GM18870 (cell line): Measurements from ENCODE around the gene DOCK2.

Experiments used
- ATAC-seq: cut with Tn5 transposase; IDR thresholded peaks from one replicate; pipeline ENCODE4 v1.9.1; 2021; ENCODE audit warnings: moderate library complexity; ENCODE audit not compliant: unreplicated experiment

DOCK2 gene

GRCh38 chr5:169688106-169688505, 51.0 kb downstream of the DOCK2 start:
- no peak for ATAC-seq

- ATAC-seq, result no peak
These were observed 54.4 kb downstream of the DOCK2 start for GRCh38 chr5:169691471-169691870.

- ATAC-seq, result no peak
These were observed 57.1 kb downstream of the DOCK2 start for GRCh38 chr5:169694091-169694625.

- no peak for ATAC-seq
These were observed 58.0 kb downstream of the DOCK2 start for GRCh38 chr5:169695025-169695625.

- ATAC-seq, result no peak
These were observed 58.9 kb downstream of the DOCK2 start for GRCh38 chr5:169695919-169696490.

GRCh38 chr5:169696621-169697510, 59.8 kb downstream of the DOCK2 start:
- ATAC-seq, result no peak

GRCh38 chr5:169697511-169697890, 60.4 kb downstream of the DOCK2 start:
- no peak for ATAC-seq

GRCh38 chr5:169697976-169698375, 60.9 kb downstream of the DOCK2 start:
- no peak for ATAC-seq

- ATAC-seq, result no peak
These were observed 63.5 kb downstream of the DOCK2 start for GRCh38 chr5:169700611-169701010.

GRCh38 chr5:169701910-169702451, 64.9 kb downstream of the DOCK2 start:
- no peak for ATAC-seq

GRCh38 chr5:169702693-169703481, 65.8 kb downstream of the DOCK2 start:
- ATAC-seq, result peak; percentile 86

- ATAC-seq, result no peak
These were observed 66.7 kb downstream of the DOCK2 start for GRCh38 chr5:169703813-169704212.

GRCh38 chr5:169705322-169705721, 68.2 kb downstream of the DOCK2 start:
- no peak for ATAC-seq

- ATAC-seq, result no peak
These were observed 69.0 kb downstream of the DOCK2 start for GRCh38 chr5:169706071-169706470.

GRCh38 chr5:169706758-169707450, 69.8 kb downstream of the DOCK2 start:
- ATAC-seq, result no peak

GRCh38 chr5:169707686-169708085, 70.6 kb downstream of the DOCK2 start:
- ATAC-seq, result no peak

GRCh38 chr5:169710675-169711074, 73.6 kb downstream of the DOCK2 start:
- ATAC-seq, result no peak

GRCh38 chr5:169711551-169712225, 74.6 kb downstream of the DOCK2 start:
- ATAC-seq, result no peak

GRCh38 chr5:169712428-169712827, 75.4 kb downstream of the DOCK2 start:
- no peak for ATAC-seq

GRCh38 chr5:169716287-169716686, 79.2 kb downstream of the DOCK2 start:
- no peak for ATAC-seq
